Suprapubic skin (tissue), 4 donors: ENCODE results near the gene NPB. TPM values are rescaled to one million over a fixed set of nuclear protein-coding genes. Genes with fewer than 3 reads are reported as not detected.
A peak's percentile ranks its signal among the peaks of the same experiment; 100 is the strongest.

ENCODE experiments used
- DNase-seq, 2 donors: peaks; one replicate each; pipeline ENCODE4 v3.0.0-alpha.2; 2019; ENCODE audit warnings: low spot score in 2 of 2
- H3K27ac ChIP-seq: fragments of 200-600 bp; sonication (generic); one replicate; pipeline ENCODE4 v1.5.1; 2019
- H3K27me3 ChIP-seq: fragments of 200-600 bp; sonication (generic); one replicate; pipeline ENCODE4 v1.5.1; 2019
- H3K36me3 ChIP-seq: fragments of 200-600 bp; sonication (generic); one replicate; pipeline ENCODE4 v1.5.1; 2019
- H3K4me1 ChIP-seq: fragments of 200-600 bp; sonication (generic); one replicate; pipeline ENCODE4 v1.5.1; 2019
- H3K4me3 ChIP-seq: fragments of 200-600 bp; sonication (generic); one replicate; pipeline ENCODE4 v1.5.1; 2019; ENCODE audit warnings: mild to moderate bottlenecking
- H3K9me3 ChIP-seq: fragments of 200-600 bp; sonication (generic); one replicate; pipeline ENCODE4 v1.5.1; 2019
- EP300 ChIP-seq: sonication (generic); formaldehyde crosslinking; IDR thresholded peaks from one replicate; pipeline ENCODE4 v1.6.1; 2017; ENCODE audit warnings: antibody characterized with exemption
- POLR2A ChIP-seq, 2 donors: fragments of 450-650 bp; IDR thresholded peaks; one replicate each; pipeline ENCODE4 v1.6.1; 2017; ENCODE audit warnings: antibody characterized with exemption in 2 of 2, mild to moderate bottlenecking in 2 of 2, moderate library complexity in 2 of 2
- POLR2AphosphoS5 ChIP-seq, 3 donors: sonication (generic); formaldehyde crosslinking; IDR thresholded peaks; one replicate each; pipeline ENCODE4 v1.6.1; 2017; ENCODE audit warnings: antibody characterized with exemption in 3 of 3
- WGBS: methylation state at CpG from one replicate; pipeline ENCODE4 v1.1.5; 2018; 5-methylcytosine and 5-hydroxymethylcytosine counted together
- total RNA-seq, 4 donors: library from RNA; depleted of rRNA; stranded (reverse); fragments of >200 nt; gene quantifications; one replicate each; pipeline ENCODE4 v1.1.0, GENCODE V29; 2016
- TF ChIP-seq, protein P1 (sequence below), 2 donors: fragments of 200-600 bp in 1 of 2; fragments of 450-650 bp in 1 of 2; sonication (generic) in 1 of 2; IDR thresholded peaks; one replicate each; pipeline ENCODE4 v1.5.1; 2016 to 2019; ENCODE audit warnings: antibody characterized with exemption in 2 of 2, mild to moderate bottlenecking in 1 of 2, moderate library complexity in 1 of 2

Gene NPB
- total RNA-seq, 4 donors from 2014 or later: 0.40 TPM; not detected in 3

DNA sequence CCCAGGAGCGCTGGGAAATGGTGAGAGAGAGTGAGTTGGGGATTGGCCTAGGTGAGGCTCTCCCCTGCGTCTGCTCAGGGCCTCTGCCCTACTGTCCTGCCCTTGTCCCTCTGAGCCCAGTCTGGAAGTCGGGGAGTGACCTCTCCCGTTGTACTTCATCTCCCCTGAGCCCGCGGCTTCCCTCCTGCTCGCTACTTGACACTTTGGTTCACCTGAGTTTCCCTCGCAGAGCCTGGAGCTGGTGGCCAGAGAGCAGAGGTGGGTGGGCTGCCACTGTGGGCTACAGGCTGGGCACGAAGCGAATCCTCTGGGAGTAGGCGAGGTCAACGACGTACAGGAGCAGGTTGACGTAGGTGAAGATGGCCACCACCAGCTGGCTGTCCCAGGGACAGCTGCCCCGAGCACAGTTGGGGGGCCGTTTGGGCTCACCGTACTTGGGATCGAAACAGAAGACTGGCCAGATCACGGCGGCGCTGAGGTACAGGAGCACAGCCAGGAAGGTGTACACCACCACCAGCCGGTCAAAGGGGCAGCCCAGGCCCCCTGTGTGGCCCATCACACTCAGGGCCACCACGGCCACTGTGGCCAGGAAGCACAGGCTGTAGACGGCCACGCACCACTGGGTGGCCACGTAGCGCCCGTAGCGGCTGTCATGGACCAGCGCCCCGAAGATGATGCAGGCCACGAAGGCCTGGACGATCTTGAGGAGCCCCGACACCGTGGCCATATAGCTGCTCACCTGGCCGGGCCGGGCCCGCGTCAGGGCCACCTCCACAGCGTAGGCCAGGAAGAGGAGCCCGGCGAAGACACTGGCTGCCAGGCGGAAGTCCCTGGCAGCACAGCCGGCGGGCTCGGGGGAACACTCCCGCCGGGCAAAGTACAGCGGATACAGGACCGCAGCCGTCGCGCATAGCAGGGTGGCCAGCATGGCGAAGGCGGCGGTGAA lies 38.8 kb downstream of the NPB start:
- no peak overlapping the region for H3K27ac ChIP-seq
- H3K4me3 ChIP-seq: no peak overlapping the region
- DNase-seq: no peak
- no peaks in the 10 kb centered on the region for H3K36me3 ChIP-seq
- WGBS: 92% methylated on average over 29 of the region's 56 CpGs
- no peaks in the 10 kb centered on the region for H3K9me3 ChIP-seq
- TF ChIP-seq, protein P1, sequence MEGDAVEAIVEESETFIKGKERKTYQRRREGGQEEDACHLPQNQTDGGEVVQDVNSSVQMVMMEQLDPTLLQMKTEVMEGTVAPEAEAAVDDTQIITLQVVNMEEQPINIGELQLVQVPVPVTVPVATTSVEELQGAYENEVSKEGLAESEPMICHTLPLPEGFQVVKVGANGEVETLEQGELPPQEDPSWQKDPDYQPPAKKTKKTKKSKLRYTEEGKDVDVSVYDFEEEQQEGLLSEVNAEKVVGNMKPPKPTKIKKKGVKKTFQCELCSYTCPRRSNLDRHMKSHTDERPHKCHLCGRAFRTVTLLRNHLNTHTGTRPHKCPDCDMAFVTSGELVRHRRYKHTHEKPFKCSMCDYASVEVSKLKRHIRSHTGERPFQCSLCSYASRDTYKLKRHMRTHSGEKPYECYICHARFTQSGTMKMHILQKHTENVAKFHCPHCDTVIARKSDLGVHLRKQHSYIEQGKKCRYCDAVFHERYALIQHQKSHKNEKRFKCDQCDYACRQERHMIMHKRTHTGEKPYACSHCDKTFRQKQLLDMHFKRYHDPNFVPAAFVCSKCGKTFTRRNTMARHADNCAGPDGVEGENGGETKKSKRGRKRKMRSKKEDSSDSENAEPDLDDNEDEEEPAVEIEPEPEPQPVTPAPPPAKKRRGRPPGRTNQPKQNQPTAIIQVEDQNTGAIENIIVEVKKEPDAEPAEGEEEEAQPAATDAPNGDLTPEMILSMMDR (IDR thresholded peaks at IDR 0.05): no peak
- TF ChIP-seq POLR2A (IDR thresholded peaks at IDR 0.05): no peak
- TF ChIP-seq POLR2AphosphoS5 (IDR thresholded peaks at IDR 0.05): no peak
- TF ChIP-seq EP300: no peak
- peaks cover 17% of the 10 kb centered on the region for H3K27me3 ChIP-seq
- H3K4me1 ChIP-seq: peaks cover 26% of the 10 kb centered on the region

DNA sequence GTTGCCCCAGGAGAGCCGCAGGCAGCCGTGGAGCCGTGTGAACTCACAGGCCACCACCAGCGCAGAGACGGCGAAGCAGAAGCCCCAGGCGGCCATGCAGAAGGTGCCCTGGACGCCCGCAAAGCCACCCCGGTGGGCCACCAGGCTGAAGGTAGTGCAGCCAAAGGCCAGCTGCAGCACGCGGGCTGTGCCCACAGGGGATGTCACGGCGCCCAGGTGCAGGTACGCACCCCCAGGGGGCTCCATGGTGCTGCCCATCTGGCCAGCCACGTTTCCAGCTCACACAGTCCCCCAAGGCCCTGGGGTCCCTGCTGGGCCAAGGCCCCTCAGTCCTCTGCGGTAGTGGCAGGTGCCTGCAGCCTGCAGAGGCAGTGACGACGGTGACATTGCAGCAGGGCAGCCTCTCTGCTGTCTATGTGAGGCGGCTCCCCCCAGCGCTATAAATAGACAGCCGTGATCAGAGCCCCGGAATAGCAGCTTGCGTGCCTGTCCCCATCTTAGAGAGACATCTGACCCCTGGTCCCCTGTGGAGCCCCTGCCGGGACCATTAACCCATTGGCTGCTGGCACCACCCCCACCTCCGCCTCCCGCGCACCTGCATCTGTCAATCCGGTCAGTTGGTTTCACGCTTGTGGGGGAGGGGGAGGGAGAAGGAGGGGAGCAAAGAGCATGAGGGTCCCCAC lies 39.6 kb downstream of the NPB start:
- peaks cover 17% of the 10 kb centered on the region for H3K27me3 ChIP-seq
- no peak overlapping the region for H3K27ac ChIP-seq
- H3K4me1 ChIP-seq: peaks cover 23% of the 10 kb centered on the region
- TF ChIP-seq POLR2AphosphoS5 (IDR thresholded peaks at IDR 0.05) (no peak), EP300 (no peak)
- TF ChIP-seq, protein P1 (IDR thresholded peaks at IDR 0.05): no peak
- H3K36me3 ChIP-seq: no peaks in the 10 kb centered on the region
- 66% methylated on average over 17 of the region's 30 CpGs for WGBS
- no peak for DNase-seq
- H3K4me3 ChIP-seq: no peak overlapping the region
- no peaks in the 10 kb centered on the region for H3K9me3 ChIP-seq

DNA sequence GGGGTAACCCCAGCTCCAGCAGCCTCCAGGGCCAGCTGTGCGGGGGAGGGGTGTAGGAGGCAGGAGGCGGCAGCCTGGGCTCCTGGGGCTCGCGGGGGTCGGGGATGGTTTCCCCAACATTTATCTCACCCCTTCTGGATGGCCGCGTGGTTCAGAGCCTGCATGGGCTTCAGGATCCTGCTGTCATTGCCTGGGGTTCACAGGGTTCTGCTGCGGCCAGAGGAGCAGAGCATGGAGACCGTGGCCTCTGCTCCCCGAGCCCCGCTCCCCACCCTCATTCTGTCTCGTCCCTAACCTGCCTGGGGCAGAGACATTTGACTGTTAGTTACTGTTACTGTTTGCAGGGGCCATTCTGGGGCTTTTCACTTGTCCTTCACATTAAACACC lies 40.1 kb downstream of the NPB start:
- 49% methylated on average over 8 of the region's 12 CpGs for WGBS
- no peak for TF ChIP-seq POLR2A (IDR thresholded peaks at IDR 0.05)
- no peak for TF ChIP-seq POLR2AphosphoS5 (IDR thresholded peaks at IDR 0.05)
- TF ChIP-seq, protein P1 (IDR thresholded peaks at IDR 0.05): no peak
- no peak for TF ChIP-seq EP300
- H3K36me3 ChIP-seq: no peaks in the 10 kb centered on the region
- H3K27me3 ChIP-seq: peaks cover 17% of the 10 kb centered on the region
- no peaks in the 10 kb centered on the region for H3K9me3 ChIP-seq
- H3K4me1 ChIP-seq: peaks cover 18% of the 10 kb centered on the region
- H3K4me3 ChIP-seq: no peak overlapping the region
- no peak for DNase-seq
- H3K27ac ChIP-seq: no peak overlapping the region

DNA sequence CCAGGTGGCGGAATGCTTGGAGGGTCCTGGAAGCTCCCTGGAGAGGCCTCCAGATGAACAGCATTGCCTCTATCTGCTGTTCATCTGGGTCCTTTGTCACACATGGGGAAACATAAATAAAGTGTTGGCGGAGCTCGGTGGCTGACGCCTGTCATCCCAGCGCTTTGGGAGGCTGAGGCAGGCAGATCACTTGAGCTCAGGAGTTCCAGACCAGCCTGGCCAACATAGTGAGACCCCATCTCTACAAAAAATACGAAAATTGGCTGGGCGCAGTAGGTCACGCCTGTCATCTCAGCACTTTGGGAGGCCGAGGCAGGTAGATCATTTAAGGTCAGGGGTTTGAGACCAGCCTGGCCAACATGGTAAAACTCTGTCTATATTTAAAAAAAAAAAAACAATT lies 42.8 kb downstream of the NPB start:
- H3K4me1 ChIP-seq: peaks cover 6% of the 10 kb centered on the region
- no peaks in the 10 kb centered on the region for H3K9me3 ChIP-seq
- H3K36me3 ChIP-seq: no peaks in the 10 kb centered on the region
- no peak overlapping the region for H3K27ac ChIP-seq
- DNase-seq: no peak
- no peak overlapping the region for H3K4me3 ChIP-seq
- WGBS: 97% methylated on average over 9 of the region's 9 CpGs
- TF ChIP-seq, protein P1 (IDR thresholded peaks at IDR 0.05): no peak
- TF ChIP-seq EP300 (no peak), POLR2AphosphoS5 (IDR thresholded peaks at IDR 0.05) (no peak), POLR2A (IDR thresholded peaks at IDR 0.05) (no peak)
- H3K27me3 ChIP-seq: peaks cover 17% of the 10 kb centered on the region

DNA sequence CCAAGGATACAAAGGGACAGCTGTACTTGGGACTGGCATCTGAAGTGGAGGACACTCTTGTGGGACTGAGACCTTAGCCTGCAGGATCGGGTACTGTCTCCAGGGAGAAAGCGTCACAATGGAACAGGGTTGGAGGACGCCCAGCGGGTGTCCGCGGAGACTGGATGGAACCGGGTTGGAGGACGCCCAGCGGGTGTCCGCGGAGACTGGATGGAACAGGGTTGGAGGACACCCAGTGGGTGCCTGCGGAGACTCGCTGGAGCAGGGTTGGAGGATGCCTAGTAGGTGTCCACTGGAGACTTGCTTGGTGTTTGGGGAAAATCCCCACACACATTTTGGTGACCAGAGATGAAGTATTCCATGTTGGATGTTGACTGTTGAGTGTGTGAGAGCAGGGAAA lies 45.2 kb downstream of the NPB start, which contains the start of gene MYADML2:
Gene MYADML2, minus strand, starts transcription at position 45 of the 400 bp plus-strand sequence. CDS start 5,492 bp downstream, outside the sequence.
- 74% methylated on average over 13 of the region's 13 CpGs for WGBS
- Histone ChIP-seq H3K36me3 (no peaks in the 10 kb centered on the region), H3K27ac (no peak within 1 kb of the TSS), H3K4me1 (no peaks in the 10 kb centered on the region), H3K9me3 (no peaks in the 10 kb centered on the region), H3K4me3 (no peak within 1 kb of the TSS), H3K27me3 (peaks cover 8% of the 10 kb centered on the region)
- DNase-seq: peak in 1 of 2 donors; percentile 35
- no peak for TF ChIP-seq POLR2A (IDR thresholded peaks at IDR 0.05)
- TF ChIP-seq, protein P1 (IDR thresholded peaks at IDR 0.05): no peak
- no peak for TF ChIP-seq EP300
- TF ChIP-seq POLR2AphosphoS5 (IDR thresholded peaks at IDR 0.05): no peak
